Large intestine (tissue), 3 donors: ENCODE measurements around the gene CYTH4. TPM values are rescaled to one million over a fixed set of nuclear protein-coding genes. Genes with fewer than 3 reads are reported as not detected.

Experiments used
- DNase-seq, 2 donors: peaks; one replicate each; pipeline versions ENCODE4 v3.0.0 to v3.0.0-alpha.2; 2013
- H3K27ac ChIP-seq: one replicate; pipeline ENCODE4 v1.5.1; 2013; ENCODE audit warnings: low read length
- H3K27me3 ChIP-seq: 2 replicates; pipeline ENCODE4 v1.6.1; 2013; ENCODE audit warnings: low read length; ENCODE audit not compliant: control insufficient read depth, insufficient read depth
- H3K36me3 ChIP-seq: 2 replicates; pipeline ENCODE4 v1.6.1; 2013; ENCODE audit warnings: low read length; ENCODE audit not compliant: control insufficient read depth, insufficient read depth
- H3K4me1 ChIP-seq: one replicate; pipeline ENCODE4 v1.6.1; 2013; ENCODE audit warnings: low read length; ENCODE audit not compliant: control insufficient read depth, insufficient read depth
- H3K4me3 ChIP-seq: one replicate; pipeline ENCODE4 v1.5.1; 2013; ENCODE audit warnings: low read length
- H3K9me3 ChIP-seq: one replicate; pipeline ENCODE4 v1.6.1; 2013; ENCODE audit warnings: mild to moderate bottlenecking, low read depth, low read length, moderate library complexity; ENCODE audit not compliant: control insufficient read depth
- WGBS: methylation state at CpG from one replicate; pipeline ENCODE4 v1.1.5; 2013; ENCODE audit warnings: low lambda C conversion rate; ENCODE audit not compliant: insufficient coverage; 5-methylcytosine and 5-hydroxymethylcytosine counted together
- polyA plus RNA-seq: library from polyadenylated mRNA; unstranded; fragments of 120-200 nt; gene quantifications from one replicate; pipeline ENCODE4 v1.2.1, GENCODE V29; 2013

Gene CYTH4
- polyA plus RNA-seq, 1 donor, result 4.3 TPM

- peaks cover 25% of the 10 kb centered on the region for H3K4me1 ChIP-seq
- H3K9me3 ChIP-seq, result peaks cover 11% of the 10 kb centered on the region
- no peak for DNase-seq
- no CpG with 5 or more reads among the region's 15 CpGs for WGBS
- peaks cover 6% of the 10 kb centered on the region for H3K27me3 ChIP-seq
- no peaks in the 10 kb centered on the region for H3K36me3 ChIP-seq
- H3K4me3 ChIP-seq, result no peak overlapping the region
- no peak overlapping the region for H3K27ac ChIP-seq
These were observed 22.0 kb upstream of the CYTH4 start for GRCh38 chr22:37260155-37260795.

- peaks cover 6% of the 10 kb centered on the region for H3K27me3 ChIP-seq
- peak in 1 of 2 donors; percentile 42 for DNase-seq
- H3K9me3 ChIP-seq, result peaks cover 11% of the 10 kb centered on the region
- peaks cover 23% of the 10 kb centered on the region for H3K4me1 ChIP-seq
- no peaks in the 10 kb centered on the region for H3K36me3 ChIP-seq
- H3K27ac ChIP-seq, result no peak overlapping the region
- no CpG with 5 or more reads among the region's 14 CpGs for WGBS
- no peak overlapping the region for H3K4me3 ChIP-seq
These were observed 21.4 kb upstream of the CYTH4 start for GRCh38 chr22:37260901-37261336.

GRCh38 chr22:37262346-37262745 is 20.0 kb upstream of the CYTH4 start:
- Histone ChIP-seq H3K4me1 (peaks cover 14% of the 10 kb centered on the region), H3K27ac (no peak overlapping the region), H3K36me3 (no peaks in the 10 kb centered on the region), H3K4me3 (no peak overlapping the region), H3K27me3 (peaks cover 6% of the 10 kb centered on the region), H3K9me3 (peaks cover 11% of the 10 kb centered on the region)
- no CpG with 5 or more reads among the region's 5 CpGs for WGBS
- DNase-seq, result no peak

GRCh38 chr22:37263966-37264887 is 18.1 kb upstream of the CYTH4 start:
- Histone ChIP-seq H3K4me3 (no peak overlapping the region), H3K4me1 (peaks cover 4% of the 10 kb centered on the region), H3K27me3 (peaks cover 6% of the 10 kb centered on the region), H3K36me3 (no peaks in the 10 kb centered on the region), H3K9me3 (peaks cover 11% of the 10 kb centered on the region), H3K27ac (no peak overlapping the region)
- no CpG with 5 or more reads among the region's 10 CpGs for WGBS
- DNase-seq, result no peak

GRCh38 chr22:37266581-37267134 is 15.7 kb upstream of the CYTH4 start:
- Histone ChIP-seq H3K4me3 (no peak overlapping the region), H3K36me3 (no peaks in the 10 kb centered on the region), H3K27ac (no peak overlapping the region), H3K4me1 (no peaks in the 10 kb centered on the region), H3K27me3 (peaks cover 13% of the 10 kb centered on the region), H3K9me3 (peaks cover 11% of the 10 kb centered on the region)
- whole genome bisulfite sequencing, result no CpG with 5 or more reads among the region's 18 CpGs
- DNase-seq, result no peak

GRCh38 chr22:37267135-37267587 is 15.1 kb upstream of the CYTH4 start:
- H3K4me1 ChIP-seq, result no peaks in the 10 kb centered on the region
- no peaks in the 10 kb centered on the region for H3K36me3 ChIP-seq
- H3K9me3 ChIP-seq, result peaks cover 11% of the 10 kb centered on the region
- H3K27me3 ChIP-seq, result peaks cover 13% of the 10 kb centered on the region
- no peak overlapping the region for H3K27ac ChIP-seq
- H3K4me3 ChIP-seq, result peak overlapping the region; percentile 27
- peak in 1 of 2 donors; percentile 35 for DNase-seq
- WGBS, result 30% methylated on average over 6 of the region's 22 CpGs

- no peak overlapping the region for H3K4me3 ChIP-seq
- peaks cover 11% of the 10 kb centered on the region for H3K9me3 ChIP-seq
- 85% methylated on average over 2 of the region's 11 CpGs for WGBS
- peaks cover 9% of the 10 kb centered on the region for H3K27me3 ChIP-seq
- no peak for DNase-seq
- H3K36me3 ChIP-seq, result no peaks in the 10 kb centered on the region
- H3K4me1 ChIP-seq, result no peaks in the 10 kb centered on the region
- H3K27ac ChIP-seq, result no peak overlapping the region
These were observed 14.5 kb upstream of the CYTH4 start for GRCh38 chr22:37267661-37268413.

GRCh38 chr22:37269936-37270678 is 12.2 kb upstream of the CYTH4 start:
- Histone ChIP-seq H3K4me3 (no peak overlapping the region), H3K36me3 (no peaks in the 10 kb centered on the region), H3K27ac (no peak overlapping the region), H3K9me3 (no peaks in the 10 kb centered on the region), H3K27me3 (peaks cover 10% of the 10 kb centered on the region), H3K4me1 (no peaks in the 10 kb centered on the region)
- no peak for DNase-seq
- WGBS, result 64% methylated on average over 3 of the region's 8 CpGs

GRCh38 chr22:37270928-37271650 is 11.2 kb upstream of the CYTH4 start:
- no CpG with 5 or more reads among the region's 8 CpGs for WGBS
- Histone ChIP-seq H3K4me1 (no peaks in the 10 kb centered on the region), H3K9me3 (no peaks in the 10 kb centered on the region), H3K4me3 (no peak overlapping the region), H3K27me3 (peaks cover 10% of the 10 kb centered on the region), H3K36me3 (no peaks in the 10 kb centered on the region), H3K27ac (no peak overlapping the region)
- DNase-seq, result no peak
